A673 (cell line): Measurements from ENCODE around the gene TRA2B. TPM values are rescaled to one million over a fixed set of nuclear protein-coding genes. Genes with fewer than 3 reads are reported as not detected.
A peak's percentile ranks its signal among the peaks of the same experiment; 100 is the strongest.

Experiments used
- BruUV-seq: library from RNA; stranded (reverse); fragments of 400-500 nt; replicated peaks from 2 replicates; lab custom pipeline; 2021; lab: Mats Ljungman, UMichigan
- CTCF ChIA-PET: fragments of 300-600 bp; sonication (Branson Sonifier 250); formaldehyde crosslinking; loops from one replicate; lab custom pipeline; 2022; ENCODE audit warnings: antibody characterized with exemption; lab: Charles Lee
- POLR2A ChIA-PET: fragments of 300-600 bp; sonication (Branson Sonifier 250); formaldehyde crosslinking; loops from one replicate; lab custom pipeline; 2022; ENCODE audit warnings: antibody characterized with exemption; ENCODE audit not compliant: low non-redundant PET; lab: Charles Lee
- DNase-seq: peaks from one replicate; pipeline ENCODE4 v3.0.0-alpha.2; 2015; ENCODE audit warnings: low spot score
- H3K27ac ChIP-seq: fragments of 200-600 bp; sonication (generic); 2 replicates; pipeline ENCODE4 v1.5.1; 2016; ENCODE audit warnings: mixed run types, low read depth, mild to moderate bottlenecking, mixed read lengths, antibody characterized with exemption, low read length; ENCODE audit not compliant: poor library complexity, severe bottlenecking
- H3K27me3 ChIP-seq: fragments of 200-600 bp; sonication (generic); replicated peaks from 2 replicates; pipeline ENCODE4 v1.6.1; 2017; ENCODE audit warnings: mixed run types, low read depth, mild to moderate bottlenecking, mixed read lengths, antibody characterized with exemption, low read length; ENCODE audit not compliant: insufficient read depth, poor library complexity
- H3K36me3 ChIP-seq: fragments of 200-600 bp; sonication (generic); 2 replicates; pipeline ENCODE4 v1.6.1; 2016; ENCODE audit warnings: mixed run types, mild to moderate bottlenecking, mixed read lengths, antibody characterized with exemption, low read length; ENCODE audit not compliant: insufficient read depth, poor library complexity, severe bottlenecking
- H3K4me1 ChIP-seq: fragments of 200-600 bp; sonication (generic); 2 replicates; pipeline ENCODE4 v1.6.1; 2017; ENCODE audit warnings: mixed run types, mild to moderate bottlenecking, mixed read lengths, antibody characterized with exemption, low read length; ENCODE audit not compliant: insufficient read depth, poor library complexity, severe bottlenecking
- H3K4me3 ChIP-seq: fragments of 200-600 bp; sonication (generic); 2 replicates; pipeline ENCODE4 v1.5.1; 2016; ENCODE audit warnings: low read depth, mixed run types, mild to moderate bottlenecking, mixed read lengths, low read length; ENCODE audit not compliant: poor library complexity, severe bottlenecking
- H3K9me3 ChIP-seq: fragments of 200-600 bp; sonication (generic); 2 replicates; pipeline ENCODE4 v1.6.1; 2016; ENCODE audit warnings: mixed run types, low read depth, mild to moderate bottlenecking, mixed read lengths, antibody characterized with exemption, low read length; ENCODE audit not compliant: poor library complexity, severe bottlenecking
- CTCF ChIP-seq: fragments of 300-800, 200-600 bp; sonication (generic); conservative IDR thresholded peaks from 2 replicates; pipeline ENCODE4 v1.5.1; 2017; ENCODE audit warnings: low read depth, mild to moderate bottlenecking, antibody characterized with exemption, low read length, moderate library complexity, mixed read lengths
- EZH2 ChIP-seq: fragments of 200-600 bp; sonication (generic); IDR thresholded peaks from 2 replicates; pipeline ENCODE4 v1.6.1; 2017; ENCODE audit warnings: borderline replicate concordance, low read depth, mild to moderate bottlenecking, mixed read lengths, antibody characterized with exemption, low read length; ENCODE audit not compliant: poor library complexity, severe bottlenecking
- intact Hi-C: fragments of 100-400 bp; cut with micrococcal nuclease; formaldehyde crosslinking; loops from one replicate; pipeline ENCODE4 v1.10.0; 2022; ENCODE audit not compliant: unreplicated experiment
- total RNA-seq: library from RNA; stranded (reverse); gene quantifications from 2 replicates; pipeline ENCODE4 v1.2.3, GENCODE V29; 2021

TRA2B gene
- total RNA-seq, 1 experiment from 2014 or later, result 339 TPM

- no peaks in the 10 kb centered on the region for H3K9me3 ChIP-seq
- H3K4me1 ChIP-seq, result peaks cover 13% of the 10 kb centered on the region
- intact Hi-C loops, result no loop called here
- no peak overlapping the region for H3K4me3 ChIP-seq
- no peaks in the 10 kb centered on the region for H3K36me3 ChIP-seq
- H3K27me3 ChIP-seq, result no peaks in the 10 kb centered on the region
- DNase-seq, result no peak
- H3K27ac ChIP-seq, result no peak overlapping the region
- no peak; the same call in 1 of the 2 replicates for TF ChIP-seq CTCF
- no peak for TF ChIP-seq EZH2
- ChIA-PET CTCF (interaction anchor here (0.6 to 1.9 kb wide), 18 partner anchors 8 to 1221 kb away, joined by 3 to 30 read pairs (median 4); partner anchors contain the start of gene SENP2), POLR2A (interaction anchor here (0.6 to 0.8 kb wide), 3 partner anchors 10 to 283 kb away, joined by 3 to 4 read pairs (median 3); no protein-coding TSS in a partner anchor)
- no TSS peak for BruUV-seq
Observed at GRCh38 chr3:185943760-185944106, 5.9 kb upstream of the TRA2B start.

DNA sequence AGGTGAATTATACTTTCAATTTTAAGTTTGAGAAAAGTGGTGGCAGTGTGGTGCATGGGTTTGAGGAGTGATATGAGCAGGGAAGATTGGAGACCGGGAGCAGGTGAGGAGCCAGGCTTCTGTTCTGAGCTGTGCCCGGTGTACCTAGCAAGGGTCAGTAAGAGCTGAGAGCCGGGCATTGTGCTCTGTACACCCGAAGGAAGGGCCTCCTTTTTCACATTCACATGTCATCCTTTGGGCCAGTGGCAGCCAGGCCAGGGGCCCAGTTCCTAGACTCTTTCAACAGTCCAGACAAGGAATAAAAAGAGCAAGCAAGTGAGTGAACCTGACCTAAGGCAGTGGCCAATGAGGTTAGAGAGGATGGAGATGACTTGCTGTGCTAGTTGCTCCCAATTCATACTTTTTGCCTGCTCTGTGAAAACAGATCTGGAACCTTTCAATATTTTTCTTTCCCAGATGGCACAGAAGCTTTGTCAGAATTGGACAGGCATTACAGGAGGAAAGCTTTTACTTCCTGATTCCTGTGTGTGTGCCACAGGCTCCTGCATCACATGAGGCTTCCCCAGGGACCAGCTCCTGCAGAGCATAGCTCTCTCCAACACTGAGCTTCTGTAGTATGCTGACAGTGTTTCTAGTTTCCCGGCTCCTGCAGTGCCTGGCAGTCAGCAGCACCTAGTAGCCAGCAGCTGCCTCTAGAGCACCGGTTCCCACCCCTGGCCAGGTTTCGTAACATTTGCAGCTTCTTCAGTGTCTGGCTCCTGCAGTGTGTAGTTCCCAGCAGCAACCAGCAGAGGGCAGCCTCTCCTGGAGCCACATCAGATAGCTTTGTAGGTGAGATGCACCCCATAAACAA, 5.3 kb upstream of the TRA2B start:
- DNase-seq, result peak; percentile 86
- TF ChIP-seq EZH2 (no peak), CTCF (peak; percentile 99)
- Histone ChIP-seq H3K4me3 (no peak overlapping the region), H3K4me1 (peaks cover 13% of the 10 kb centered on the region), H3K27ac (peak overlapping the region; percentile 24), H3K27me3 (no peaks in the 10 kb centered on the region), H3K9me3 (no peaks in the 10 kb centered on the region), H3K36me3 (no peaks in the 10 kb centered on the region)
- CTCF ChIA-PET, result interaction anchor here (0.5 to 1.9 kb wide), 21 partner anchors 9 to 1222 kb away, joined by 3 to 30 read pairs (median 3); partner anchors contain the start of gene SENP2
- intact Hi-C loops, result no loop called here
- POLR2A ChIA-PET, result interaction anchor here (0.6 to 0.8 kb wide), 3 partner anchors 9 to 283 kb away, joined by 3 to 4 read pairs (median 3); no protein-coding TSS in a partner anchor
- BruUV-seq, result no TSS peak

GRCh38 chr3:185942396-185942795, 4.6 kb upstream of the TRA2B start:
- no peaks in the 10 kb centered on the region for H3K9me3 ChIP-seq
- no peaks in the 10 kb centered on the region for H3K36me3 ChIP-seq
- DNase-seq, result no peak
- H3K27ac ChIP-seq, result no peak overlapping the region
- peaks cover 13% of the 10 kb centered on the region for H3K4me1 ChIP-seq
- POLR2A ChIA-PET, result no interaction called here
- CTCF ChIA-PET, result interaction anchor here (1.6 kb wide), 1 partner anchor 598 kb away, joined by 10 read pairs; no protein-coding TSS in a partner anchor
- TF ChIP-seq EZH2 (no peak), CTCF (no peak)
- intact Hi-C loops, result no loop called here
- no TSS peak for BruUV-seq
- H3K27me3 ChIP-seq, result no peaks in the 10 kb centered on the region
- H3K4me3 ChIP-seq, result no peak overlapping the region
